Neural crest cell (in vitro differentiated cells): Measurements from ENCODE around the gene CT45A9. TPM values are rescaled to one million over a fixed set of nuclear protein-coding genes. Genes with fewer than 3 reads are reported as not detected.
"Not testable (repeated sequence)": the region's sequence is repeated elsewhere in the genome, so short reads cannot be mapped to it uniquely, and the experiment has no call there.

Experiments
- DNase-seq: peaks from one replicate; pipeline ENCODE4 v3.0.0; 2021; ENCODE audit warnings: low read depth, mixed read lengths, low spot score
- H3K27ac Mint-ChIP-seq: one replicate; pipeline ENCODE4 v1.8.0; 2021; ENCODE audit warnings: mild to moderate bottlenecking, mixed read lengths; ENCODE audit not compliant: unreplicated experiment
- H3K27me3 Mint-ChIP-seq: 2 replicates; pipeline ENCODE4 v1.8.0; 2021; ENCODE audit warnings: low read depth, mild to moderate bottlenecking, mixed read lengths
- H3K36me3 Mint-ChIP-seq: 2 replicates; pipeline ENCODE4 v1.8.0; 2021; ENCODE audit warnings: low read depth, mild to moderate bottlenecking, mixed read lengths
- H3K4me1 Mint-ChIP-seq: 2 replicates; pipeline ENCODE4 v1.8.0; 2021; ENCODE audit warnings: mixed read lengths
- H3K4me3 Mint-ChIP-seq: one replicate; pipeline ENCODE4 v1.8.0; 2021; ENCODE audit warnings: mild to moderate bottlenecking, mixed read lengths
- H3K9me3 Mint-ChIP-seq: 2 replicates; pipeline ENCODE4 v1.8.0; 2021; ENCODE audit warnings: mixed read lengths
- total RNA-seq: library from RNA; stranded (reverse); gene quantifications from 2 replicates; pipeline ENCODE4 v1.2.1, GENCODE V29; 2021
- TF ChIP-seq, protein P1 (sequence below): fragments of 200-600 bp; sonication (generic); conservative IDR thresholded peaks from 2 replicates; pipeline ENCODE4 v1.5.0; 2021; ENCODE audit warnings: antibody characterized with exemption, mild to moderate bottlenecking

CT45A9 gene
- total RNA-seq, 1 donor from 2014 or later, result not detected

DNA sequence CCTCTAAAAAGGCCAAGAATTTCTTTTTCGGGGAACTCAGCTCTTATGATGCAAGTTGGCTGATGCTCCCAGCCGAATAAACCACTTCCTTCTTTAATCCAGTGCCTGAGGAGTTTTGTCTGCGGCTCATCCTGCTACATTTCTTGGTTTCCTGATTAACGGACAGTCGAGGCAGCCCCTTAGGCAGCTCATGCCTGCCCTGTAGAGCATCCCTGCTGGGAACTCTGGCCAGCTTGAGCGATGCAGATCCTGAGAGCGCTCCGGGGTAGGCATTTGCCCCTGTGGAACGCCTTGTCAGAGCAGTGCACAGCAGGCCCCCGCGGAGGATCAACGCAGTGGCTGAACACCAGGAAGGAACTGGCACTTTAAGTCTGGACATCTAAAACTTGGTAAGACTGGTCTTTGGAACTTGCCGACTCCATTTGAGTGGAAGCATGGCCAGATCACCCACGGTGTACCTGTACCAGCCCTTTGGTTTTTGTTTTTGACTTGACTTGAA, 18.5 kb upstream of the CT45A9 start:
- no peaks in the 10 kb centered on the region for H3K36me3 Mint-ChIP-seq
- H3K9me3 Mint-ChIP-seq, result no peaks in the 10 kb centered on the region
- TF ChIP-seq, protein P1, sequence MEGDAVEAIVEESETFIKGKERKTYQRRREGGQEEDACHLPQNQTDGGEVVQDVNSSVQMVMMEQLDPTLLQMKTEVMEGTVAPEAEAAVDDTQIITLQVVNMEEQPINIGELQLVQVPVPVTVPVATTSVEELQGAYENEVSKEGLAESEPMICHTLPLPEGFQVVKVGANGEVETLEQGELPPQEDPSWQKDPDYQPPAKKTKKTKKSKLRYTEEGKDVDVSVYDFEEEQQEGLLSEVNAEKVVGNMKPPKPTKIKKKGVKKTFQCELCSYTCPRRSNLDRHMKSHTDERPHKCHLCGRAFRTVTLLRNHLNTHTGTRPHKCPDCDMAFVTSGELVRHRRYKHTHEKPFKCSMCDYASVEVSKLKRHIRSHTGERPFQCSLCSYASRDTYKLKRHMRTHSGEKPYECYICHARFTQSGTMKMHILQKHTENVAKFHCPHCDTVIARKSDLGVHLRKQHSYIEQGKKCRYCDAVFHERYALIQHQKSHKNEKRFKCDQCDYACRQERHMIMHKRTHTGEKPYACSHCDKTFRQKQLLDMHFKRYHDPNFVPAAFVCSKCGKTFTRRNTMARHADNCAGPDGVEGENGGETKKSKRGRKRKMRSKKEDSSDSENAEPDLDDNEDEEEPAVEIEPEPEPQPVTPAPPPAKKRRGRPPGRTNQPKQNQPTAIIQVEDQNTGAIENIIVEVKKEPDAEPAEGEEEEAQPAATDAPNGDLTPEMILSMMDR, result no peak
- H3K27ac Mint-ChIP-seq, result no peak overlapping the region
- no peak overlapping the region for H3K4me3 Mint-ChIP-seq
- no peaks in the 10 kb centered on the region for H3K4me1 Mint-ChIP-seq
- no peaks in the 10 kb centered on the region for H3K27me3 Mint-ChIP-seq
- DNase-seq, result no peak

DNA sequence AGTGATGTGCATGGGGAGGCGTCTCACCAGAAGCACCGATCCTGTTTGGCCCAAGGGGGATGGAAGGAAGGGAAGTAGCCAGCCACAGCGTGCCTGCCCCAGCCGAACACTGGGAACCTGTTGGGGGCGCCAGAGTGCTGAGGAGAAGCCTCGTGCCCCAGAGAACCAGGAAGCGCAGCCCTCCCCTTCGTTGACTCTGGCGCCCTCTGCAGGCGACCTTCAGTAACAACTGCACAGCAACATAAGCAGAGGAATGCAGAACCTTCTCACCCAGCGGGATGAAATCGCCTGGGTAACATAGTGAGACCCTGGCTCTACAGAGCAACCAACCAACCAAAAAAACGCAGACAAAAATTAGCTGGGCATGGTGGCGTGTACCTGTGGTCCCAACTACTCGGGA, 17.4 kb upstream of the CT45A9 start:
- H3K27ac Mint-ChIP-seq, H3K4me3 Mint-ChIP-seq, H3K4me1 Mint-ChIP-seq, H3K27me3 Mint-ChIP-seq, H3K9me3 Mint-ChIP-seq, DNase-seq, H3K36me3 Mint-ChIP-seq: not testable (repeated sequence)

DNA sequence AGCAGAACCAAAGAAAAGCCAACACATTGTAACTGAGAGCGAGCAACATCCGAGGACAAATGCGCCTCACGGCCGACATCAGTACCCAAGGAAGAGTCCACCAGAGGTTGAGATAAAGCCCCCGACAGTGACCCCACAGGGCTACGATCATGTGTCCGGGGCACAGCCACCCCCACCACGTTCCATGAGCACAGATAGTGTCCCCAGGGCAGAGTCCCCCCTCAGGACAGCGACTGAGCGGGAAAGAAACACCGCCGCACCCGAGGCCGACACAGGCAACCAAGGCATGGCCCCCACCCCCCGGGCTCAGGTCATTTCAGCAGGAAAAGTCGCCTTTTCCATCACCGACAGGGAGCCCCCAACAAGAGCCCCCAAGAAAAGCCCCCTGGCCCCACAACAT, 16.6 kb upstream of the CT45A9 start:
- not testable (repeated sequence) for H3K27me3 Mint-ChIP-seq, H3K4me1 Mint-ChIP-seq, H3K4me3 Mint-ChIP-seq, H3K27ac Mint-ChIP-seq, H3K36me3 Mint-ChIP-seq, DNase-seq, H3K9me3 Mint-ChIP-seq

DNA sequence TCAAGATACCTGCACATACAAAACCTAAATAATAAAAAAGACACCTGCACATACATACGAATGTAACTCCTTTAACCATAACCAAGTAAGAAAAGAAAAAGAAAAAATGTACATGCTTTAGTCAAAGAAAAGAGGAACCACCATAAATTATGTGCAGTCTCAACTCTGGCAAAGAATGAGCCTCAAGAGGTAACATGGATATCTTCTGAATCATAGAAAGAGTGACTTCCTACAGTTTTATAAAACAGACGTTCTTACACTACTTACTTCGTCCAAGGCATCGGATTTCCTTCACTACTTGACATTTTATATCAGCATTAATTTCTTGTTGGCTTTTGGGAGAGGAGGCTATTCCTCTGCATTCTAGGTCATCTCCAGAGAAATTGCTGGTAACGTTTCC, 11.1 kb upstream of the CT45A9 start:
- not testable (repeated sequence) for H3K27me3 Mint-ChIP-seq, H3K4me1 Mint-ChIP-seq, H3K36me3 Mint-ChIP-seq, H3K4me3 Mint-ChIP-seq, DNase-seq, H3K27ac Mint-ChIP-seq, H3K9me3 Mint-ChIP-seq

DNA sequence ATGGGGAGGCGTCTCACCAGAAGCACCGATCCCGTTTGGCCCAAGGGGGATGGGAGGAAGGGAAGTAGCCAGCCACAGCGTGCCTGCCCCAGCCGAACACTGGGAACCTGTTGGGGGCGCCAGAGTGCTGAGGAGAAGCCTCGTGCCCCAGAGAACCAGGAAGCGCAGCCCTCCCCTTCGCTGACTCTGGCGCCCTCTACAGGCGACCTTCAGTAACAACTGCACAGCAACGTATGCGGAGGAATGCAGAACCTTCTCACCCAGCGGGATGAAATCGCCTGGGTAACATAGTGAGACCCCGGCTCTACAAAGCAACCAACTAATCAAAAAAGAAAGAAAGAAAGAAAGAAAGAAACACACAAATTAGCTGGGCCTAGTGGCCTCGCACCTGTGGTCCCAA, 17.2 kb downstream of the CT45A9 start, which contains the start of gene CT45A8:
Gene CT45A8, minus strand, starts transcription at position 101 of the 400 bp plus-strand sequence. CDS start 3,755 bp downstream, outside the sequence.
- not testable (repeated sequence) for H3K27me3 Mint-ChIP-seq, DNase-seq, H3K27ac Mint-ChIP-seq, H3K4me3 Mint-ChIP-seq, H3K4me1 Mint-ChIP-seq, H3K36me3 Mint-ChIP-seq, H3K9me3 Mint-ChIP-seq

DNA sequence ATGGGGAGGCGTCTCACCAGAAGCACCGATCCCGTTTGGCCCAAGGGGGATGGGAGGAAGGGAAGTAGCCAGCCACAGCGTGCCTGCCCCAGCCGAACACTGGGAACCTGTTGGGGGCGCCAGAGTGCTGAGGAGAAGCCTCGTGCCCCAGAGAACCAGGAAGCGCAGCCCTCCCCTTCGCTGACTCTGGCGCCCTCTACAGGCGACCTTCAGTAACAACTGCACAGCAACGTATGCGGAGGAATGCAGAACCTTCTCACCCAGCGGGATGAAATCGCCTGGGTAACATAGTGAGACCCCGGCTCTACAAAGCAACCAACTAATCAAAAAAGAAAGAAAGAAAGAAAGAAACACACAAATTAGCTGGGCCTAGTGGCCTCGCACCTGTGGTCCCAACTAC, 34.4 kb downstream of the CT45A9 start, which contains the start of gene CT45A7:
Gene CT45A7, minus strand, starts transcription at position 101 of the 400 bp plus-strand sequence. CDS start 3,747 bp downstream, outside the sequence.
- not testable (repeated sequence) for H3K27me3 Mint-ChIP-seq, H3K4me1 Mint-ChIP-seq, H3K27ac Mint-ChIP-seq, H3K4me3 Mint-ChIP-seq, H3K9me3 Mint-ChIP-seq, DNase-seq, H3K36me3 Mint-ChIP-seq

DNA sequence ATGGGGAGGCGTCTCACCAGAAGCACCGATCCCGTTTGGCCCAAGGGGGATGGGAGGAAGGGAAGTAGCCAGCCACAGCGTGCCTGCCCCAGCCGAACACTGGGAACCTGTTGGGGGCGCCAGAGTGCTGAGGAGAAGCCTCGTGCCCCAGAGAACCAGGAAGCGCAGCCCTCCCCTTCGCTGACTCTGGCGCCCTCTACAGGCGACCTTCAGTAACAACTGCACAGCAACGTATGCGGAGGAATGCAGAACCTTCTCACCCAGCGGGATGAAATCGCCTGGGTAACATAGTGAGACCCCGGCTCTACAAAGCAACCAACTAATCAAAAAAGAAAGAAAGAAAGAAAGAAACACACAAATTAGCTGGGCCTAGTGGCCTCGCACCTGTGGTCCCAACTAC, 51.7 kb downstream of the CT45A9 start, which contains the start of gene CT45A2:
Gene CT45A2, minus strand, starts transcription at position 101 of the 400 bp plus-strand sequence. CDS start 3,747 bp downstream, outside the sequence.
- not testable (repeated sequence) for H3K4me1 Mint-ChIP-seq, H3K36me3 Mint-ChIP-seq, DNase-seq, H3K4me3 Mint-ChIP-seq, H3K9me3 Mint-ChIP-seq, H3K27me3 Mint-ChIP-seq, H3K27ac Mint-ChIP-seq

Other genes with a start within 250 kb of the CT45A9 start
- not detected in 2 replicates for gene CT45A1, start 158.2 kb downstream of the CT45A9 start, total RNA-seq
- not detected in 2 replicates for gene CT45A3, start 103.6 kb downstream of the CT45A9 start, total RNA-seq
- not detected in 2 replicates for gene CT45A5, start 86.3 kb downstream of the CT45A9 start, total RNA-seq
- not detected in 2 replicates for gene CT45A6, start 69.0 kb downstream of the CT45A9 start, total RNA-seq
- gene CT45A2, start 51.8 kb downstream of the CT45A9 start, total RNA-seq, result not detected in 2 replicates
- not detected in 2 replicates for gene CT45A7, start 34.5 kb downstream of the CT45A9 start, total RNA-seq
- not detected in 2 replicates for gene CT45A8, start 17.3 kb downstream of the CT45A9 start, total RNA-seq
- gene CT45A10, start 21.6 kb upstream of the CT45A9 start, total RNA-seq, result not detected in 2 replicates
- gene SAGE1, start 21.9 kb upstream of the CT45A9 start, total RNA-seq, result not detected in 2 replicates
- 19.3 and 21.0 TPM in 2 replicates for gene MMGT1, start 102.2 kb upstream of the CT45A9 start, total RNA-seq
- gene SLC9A6, start 113.6 kb upstream of the CT45A9 start, total RNA-seq, result 18.5 and 19.0 TPM in 2 replicates